Raji (cell line): ENCODE data around the gene TRPV3.

Experiments
- POLR2A ChIP-seq: IDR thresholded peaks from 2 replicates; pipeline ENCODE4 v1.6.1; 2011; ENCODE audit warnings: low read depth, low read length, control low read depth; ENCODE audit not compliant: insufficient read depth

TRPV3 gene

DNA sequence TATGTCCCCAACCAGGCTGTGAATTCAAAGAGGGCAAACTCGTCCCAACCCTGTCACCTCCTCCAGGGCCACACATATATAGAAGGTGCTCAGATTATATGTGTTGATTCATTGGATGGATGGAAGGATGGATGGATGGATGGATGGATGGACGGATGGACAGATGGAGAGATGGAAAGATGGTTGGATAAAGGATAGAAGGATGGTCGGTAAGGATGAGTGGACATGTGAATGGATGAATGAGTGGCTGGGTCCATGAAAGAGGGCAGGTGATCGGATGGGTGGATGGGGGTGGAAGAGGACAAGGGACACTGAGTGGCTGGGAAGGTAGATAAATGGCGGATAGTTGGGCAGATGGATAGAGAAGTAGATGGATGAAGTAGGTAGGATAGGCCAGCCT lies 30.1 kb downstream of the TRPV3 start:
- no peak for TF ChIP-seq POLR2A

DNA sequence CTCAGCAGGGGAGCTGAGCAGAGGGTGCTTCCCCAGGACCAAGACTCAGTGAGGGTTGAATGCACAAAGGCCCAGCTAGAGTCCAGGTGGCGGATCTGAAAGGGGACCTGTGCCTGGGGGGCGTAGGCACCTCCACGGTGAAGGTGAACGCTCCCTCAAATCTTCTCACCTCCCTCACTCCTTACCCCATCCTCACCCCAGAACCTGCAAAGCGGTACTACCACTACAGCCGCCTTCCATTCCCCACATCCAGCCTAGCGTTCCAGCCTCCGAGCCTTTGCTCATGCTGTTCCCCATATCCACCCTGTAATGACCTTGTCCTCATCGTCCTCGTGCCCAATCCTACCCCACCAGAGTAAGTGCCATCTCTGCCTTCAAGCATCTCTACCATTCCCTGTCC lies 30.6 kb downstream of the TRPV3 start:
- TF ChIP-seq POLR2A: no peak

DNA sequence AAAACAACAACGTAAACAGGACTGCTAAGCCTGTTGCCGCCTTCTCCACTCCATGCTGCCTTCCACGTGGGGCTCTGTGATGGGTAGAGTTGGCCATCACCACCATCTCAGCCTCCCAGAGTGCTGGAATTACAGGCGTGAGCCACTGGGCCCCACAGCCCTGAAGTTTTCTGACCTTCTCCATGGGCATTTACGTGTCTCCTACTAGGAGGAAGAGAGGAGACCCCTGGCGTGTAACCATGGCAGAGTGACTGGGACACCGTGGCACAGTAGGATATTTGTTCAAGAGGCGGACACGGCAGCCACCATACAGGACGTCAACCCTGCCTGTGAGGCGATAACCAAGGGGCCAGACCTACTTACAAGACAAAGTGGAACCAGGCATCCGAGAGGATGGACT lies 31.1 kb downstream of the TRPV3 start:
- TF ChIP-seq POLR2A: no peak

DNA sequence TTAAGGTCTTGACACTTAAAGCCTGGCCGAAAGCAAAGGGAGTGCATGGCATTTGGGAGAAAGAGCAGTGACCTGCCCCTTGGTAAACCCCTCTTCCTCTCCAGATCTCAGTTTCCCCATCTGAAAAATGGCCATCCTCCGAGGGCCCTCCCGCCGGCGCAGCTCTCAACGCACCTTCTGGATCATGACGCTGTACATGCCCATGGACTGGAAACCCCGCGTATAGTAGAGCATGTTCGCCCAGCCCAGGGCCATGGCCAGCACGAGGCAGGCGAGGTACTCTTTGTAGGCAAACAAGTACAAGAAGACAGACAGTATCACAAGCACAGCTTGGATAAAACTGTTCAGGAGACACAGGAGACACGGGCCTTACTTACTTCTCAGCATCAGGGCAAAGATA lies 33.6 kb downstream of the TRPV3 start:
- TF ChIP-seq POLR2A: no peak

DNA sequence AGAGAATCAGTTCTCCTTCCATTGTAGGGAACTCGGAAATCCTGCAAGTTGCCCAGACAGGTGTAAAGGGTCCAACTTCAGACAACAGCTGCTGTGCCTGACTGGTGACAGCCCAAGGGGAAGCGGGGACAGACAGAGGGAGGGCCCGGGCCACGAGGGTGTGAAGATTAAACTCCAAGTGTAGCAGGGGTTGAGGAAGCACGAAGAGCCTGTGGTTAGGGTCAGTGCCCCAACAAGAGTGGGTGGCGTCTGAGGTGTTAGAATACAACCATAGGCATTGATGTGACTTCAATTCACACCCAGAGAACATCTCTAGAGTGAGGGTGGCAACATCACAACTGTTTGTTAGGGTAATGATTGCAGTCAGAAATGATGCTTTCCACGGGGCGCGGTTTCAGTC lies 42.7 kb downstream of the TRPV3 start:
- TF ChIP-seq POLR2A: no peak

DNA sequence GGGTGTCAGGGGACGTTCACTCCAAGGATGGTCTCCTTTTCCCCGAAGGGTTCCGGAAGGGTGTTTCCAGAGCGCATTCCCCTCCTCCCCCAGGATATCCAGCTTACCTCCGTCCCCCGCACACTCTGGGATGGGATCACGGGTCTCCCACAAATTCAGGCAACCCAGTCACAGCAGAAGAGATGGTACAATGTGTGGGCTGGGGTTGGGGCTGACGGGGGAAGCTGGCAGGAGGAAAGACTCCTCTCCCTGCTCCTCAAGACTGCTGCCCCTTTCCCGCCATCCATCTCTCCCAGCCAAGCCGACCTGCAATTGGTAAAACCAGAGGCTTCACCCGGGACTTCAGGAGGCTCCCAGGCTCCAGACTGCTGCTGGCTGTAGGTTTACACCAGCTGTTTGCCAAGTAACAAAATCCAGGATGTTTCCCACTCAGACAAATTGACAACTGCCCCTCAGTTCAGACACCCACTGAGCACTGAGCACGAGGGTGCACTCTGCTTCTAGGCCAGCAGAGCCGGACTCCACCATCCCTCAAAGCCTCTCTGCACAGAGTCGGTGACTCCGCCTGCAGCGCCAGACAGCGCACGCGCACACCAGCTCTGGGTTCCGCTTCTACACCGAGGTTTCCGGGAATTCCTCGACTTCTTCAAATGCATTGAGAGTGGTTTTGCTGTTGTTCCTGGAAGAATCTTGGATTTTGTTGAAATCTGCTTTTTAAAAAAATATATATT lies 44.1 kb downstream of the TRPV3 start:
- no peak for TF ChIP-seq POLR2A

DNA sequence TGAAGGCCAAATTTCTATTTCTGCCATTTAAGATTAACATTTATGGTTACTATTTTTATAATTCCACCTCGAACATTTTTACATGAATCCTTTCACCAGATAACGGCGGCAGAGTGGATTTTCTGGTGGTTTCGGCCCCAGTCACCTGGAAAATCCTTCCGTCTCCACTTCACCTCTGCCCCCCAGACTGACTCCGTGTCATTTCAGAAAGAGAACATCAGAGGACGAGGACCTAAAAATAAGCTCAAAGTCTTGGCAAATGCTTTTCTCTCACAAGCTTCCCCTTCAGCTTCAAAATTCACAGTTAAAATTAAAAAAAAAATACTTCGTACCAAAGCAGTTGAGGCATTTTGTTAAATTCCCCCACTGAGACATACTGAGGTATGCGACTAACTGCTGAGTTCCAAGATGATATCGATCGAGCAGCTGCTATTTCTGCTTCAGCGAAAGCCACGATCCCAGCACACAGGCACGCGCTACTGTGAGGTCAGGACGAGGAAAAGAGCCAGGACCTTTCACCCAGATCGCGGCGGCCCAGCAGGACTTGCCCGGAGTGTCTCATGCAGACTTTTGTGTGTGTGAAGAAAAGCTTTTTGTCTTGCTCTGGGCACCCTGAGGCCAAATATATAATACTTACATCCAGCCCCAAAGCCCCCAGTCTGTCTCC lies 45.0 kb downstream of the TRPV3 start:
- TF ChIP-seq POLR2A: no peak

DNA sequence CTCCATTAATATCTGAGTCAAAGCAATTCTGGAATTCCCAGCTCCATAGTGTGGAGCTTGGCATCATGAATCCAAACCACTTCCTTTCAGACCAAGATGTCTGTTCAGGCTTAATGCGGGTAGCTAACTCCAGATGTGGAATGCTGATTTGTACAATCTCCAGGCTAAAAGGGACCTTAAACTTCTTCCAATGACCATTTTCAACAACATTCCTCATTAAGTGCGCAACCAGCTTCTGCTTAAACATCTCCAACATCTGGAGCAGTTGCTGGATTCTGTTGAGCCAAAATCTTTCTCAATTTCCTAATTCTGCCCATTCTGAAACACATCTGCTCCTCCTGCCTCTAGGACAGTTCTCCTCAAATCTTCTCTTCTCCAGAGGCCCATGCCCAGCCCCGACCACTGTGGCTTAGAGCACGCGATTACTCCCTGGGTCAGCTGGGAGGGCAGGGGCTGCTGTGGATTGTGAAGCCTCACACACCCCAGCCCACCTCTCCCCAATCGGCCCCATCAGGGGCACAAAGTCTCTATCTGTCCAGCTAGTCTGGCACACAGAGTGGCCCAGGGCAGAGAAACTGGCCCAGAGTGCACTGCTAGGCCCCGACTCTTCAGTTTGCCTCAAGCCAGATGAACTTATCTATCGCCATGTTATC lies 45.6 kb downstream of the TRPV3 start:
- no peak for TF ChIP-seq POLR2A

DNA sequence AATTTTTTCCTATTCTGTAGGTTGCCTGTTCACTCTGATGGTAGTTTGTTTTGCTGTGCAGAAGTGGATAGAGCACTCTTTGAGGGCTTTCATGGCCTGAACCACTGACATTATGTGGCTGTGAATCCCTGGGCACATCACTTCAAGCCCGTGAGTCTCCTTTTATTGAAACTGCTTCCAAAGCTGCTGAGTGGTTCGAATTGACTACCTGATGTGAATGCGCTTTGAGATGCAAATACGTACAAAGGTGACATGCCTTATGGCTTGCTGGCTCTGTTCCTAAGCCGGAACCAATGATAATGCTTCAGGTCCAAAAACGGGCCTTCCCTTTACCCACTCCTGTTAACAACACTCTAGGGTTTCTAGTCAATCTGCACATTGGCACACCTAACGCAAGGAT lies 47.5 kb downstream of the TRPV3 start:
- TF ChIP-seq POLR2A: no peak

DNA sequence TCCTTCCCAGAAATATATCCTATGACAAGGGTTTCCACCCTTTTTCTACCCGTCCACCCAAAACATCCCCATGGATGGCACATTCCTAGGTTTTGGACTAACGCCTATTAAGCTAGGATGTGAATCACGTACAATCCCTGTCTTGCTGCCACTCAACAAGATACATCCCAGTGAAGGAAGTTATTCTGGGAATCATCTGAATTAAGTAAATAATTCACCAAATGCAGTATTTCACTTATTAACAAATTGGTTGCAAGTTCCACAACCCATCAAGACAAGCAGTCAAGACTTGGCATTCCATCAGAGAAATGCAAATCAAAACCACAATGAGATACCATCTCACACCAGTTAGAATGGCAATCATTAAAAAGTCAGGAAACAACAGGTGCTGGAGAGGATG lies 49.7 kb downstream of the TRPV3 start:
- no peak for TF ChIP-seq POLR2A

DNA sequence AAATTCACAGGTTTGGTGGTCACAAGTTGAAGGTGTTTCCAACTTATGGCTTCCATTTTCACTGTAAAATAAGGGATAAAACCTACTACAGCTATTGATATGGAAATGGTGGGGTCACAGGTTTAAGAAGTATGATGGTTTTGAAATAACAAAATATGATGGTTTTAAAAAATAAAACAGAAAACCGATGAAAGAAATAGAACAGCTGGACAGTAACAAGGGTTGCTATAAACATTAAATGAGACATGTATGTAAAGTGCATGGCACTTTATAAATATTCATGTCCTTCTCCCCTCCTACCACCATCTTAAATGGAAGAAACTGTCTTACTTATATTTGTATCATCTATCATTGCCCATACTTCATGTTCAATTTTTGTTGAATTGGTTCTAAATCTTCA lies 50.5 kb downstream of the TRPV3 start:
- TF ChIP-seq POLR2A: no peak

DNA sequence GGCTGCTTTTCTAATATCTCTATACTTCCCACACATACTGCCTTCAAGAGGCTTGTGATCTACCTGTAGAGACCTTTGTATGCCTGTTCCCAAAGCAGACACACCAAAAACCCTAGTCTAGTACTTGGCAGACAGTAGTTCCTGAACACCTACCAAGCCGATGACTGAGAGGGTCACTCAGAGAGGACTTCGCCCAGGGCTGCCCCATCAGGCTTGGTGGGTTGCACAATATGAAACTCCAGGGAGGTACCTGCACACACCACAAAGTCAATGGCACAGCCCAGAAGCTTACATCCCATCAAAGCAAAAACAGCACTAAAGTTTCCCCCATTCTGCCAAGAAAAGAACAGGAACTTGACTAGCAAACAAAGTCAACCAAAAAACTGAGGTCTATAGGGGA lies 51.6 kb downstream of the TRPV3 start:
- TF ChIP-seq POLR2A: no peak

DNA sequence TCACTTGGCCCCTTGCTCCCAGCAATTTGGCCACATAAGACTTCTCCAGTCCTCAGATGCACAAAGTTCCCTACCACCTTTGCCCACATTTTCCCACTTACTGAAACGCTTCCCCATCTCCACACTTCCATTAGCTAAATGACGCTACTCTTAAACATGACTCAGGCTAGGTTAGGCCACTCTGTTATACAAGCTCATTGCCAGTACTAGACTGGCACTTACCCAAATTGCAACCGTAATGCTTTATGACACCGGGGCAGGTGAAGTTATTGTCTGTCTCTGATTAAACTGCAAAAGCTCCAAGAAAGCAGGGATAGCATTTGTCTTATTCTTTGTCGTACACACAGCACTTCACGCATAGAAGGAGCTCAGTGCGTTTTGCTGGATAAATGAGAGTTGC lies 52.6 kb downstream of the TRPV3 start:
- TF ChIP-seq POLR2A: no peak

DNA sequence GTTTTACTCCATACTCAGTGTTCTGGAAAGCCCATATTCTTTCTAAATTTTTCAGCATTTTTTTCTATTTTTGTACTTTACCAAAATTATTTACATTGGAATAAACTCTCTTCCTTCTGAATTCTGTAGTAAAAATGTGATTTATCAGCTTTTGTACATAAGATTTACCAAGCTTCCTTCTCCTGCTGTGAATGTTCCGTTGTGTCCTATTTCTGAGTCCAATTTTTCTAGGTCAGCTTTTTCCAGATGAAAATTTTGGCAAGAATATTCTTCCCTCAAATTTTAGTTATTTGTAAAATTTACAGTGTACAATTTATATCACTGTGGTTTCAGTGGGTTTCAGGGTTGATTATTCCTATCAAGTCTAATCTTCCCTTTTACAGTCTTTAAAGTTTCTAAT lies 54.3 kb downstream of the TRPV3 start:
- TF ChIP-seq POLR2A: no peak

DNA sequence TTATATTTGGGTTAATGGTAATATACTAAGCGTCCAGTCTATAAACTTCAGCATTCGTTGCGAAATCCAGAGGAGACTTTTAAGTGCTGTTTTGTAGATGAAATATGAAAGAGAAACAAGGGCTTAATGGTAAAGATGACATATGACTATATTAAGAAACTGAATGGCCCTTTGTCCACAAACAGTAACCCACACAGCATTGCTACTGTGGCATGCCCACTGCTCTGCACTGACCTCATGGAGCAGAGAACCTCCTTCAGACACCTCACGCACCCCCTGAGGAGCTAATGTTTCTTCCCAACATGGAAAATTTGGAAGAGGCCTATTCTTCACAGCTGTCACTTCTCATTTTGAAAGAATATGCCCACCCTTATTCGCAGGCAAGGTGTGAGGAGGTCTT lies 55.1 kb downstream of the TRPV3 start:
- TF ChIP-seq POLR2A: no peak

DNA sequence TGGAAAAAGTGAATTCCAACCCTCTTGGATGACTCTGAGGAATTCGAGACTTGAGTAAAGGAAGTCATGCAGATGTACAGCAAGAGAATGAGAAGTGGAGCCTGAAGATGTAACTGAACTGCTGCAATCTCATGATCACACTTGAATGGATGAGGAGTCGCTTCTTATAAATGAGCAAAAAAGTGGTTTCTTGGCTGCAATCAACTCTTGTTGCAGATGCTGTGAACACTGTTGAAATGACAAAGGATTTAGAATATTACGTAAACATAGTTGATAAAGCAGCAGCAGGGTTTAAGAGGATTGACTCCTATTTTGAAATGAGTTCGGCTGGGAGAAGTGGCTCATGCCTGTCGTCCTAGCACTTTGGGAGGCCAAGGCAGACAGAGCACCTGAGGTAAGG lies 56.3 kb downstream of the TRPV3 start:
- TF ChIP-seq POLR2A: no peak
